ENCODE measurements around the gene B3GLCT. TPM values are rescaled to one million over a fixed set of nuclear protein-coding genes. Genes with fewer than 3 reads are reported as not detected.
A peak's percentile ranks its signal among the peaks of the same experiment; 100 is the strongest.
"Not testable (repeated sequence)": the region's sequence is repeated elsewhere in the genome, so short reads cannot be mapped to it uniquely, and the experiment has no call there.

The B3GLCT gene
- total and polyA plus RNA-seq, 2 experiments from 2014 or later = 5.7 to 10.8 TPM

DNA sequence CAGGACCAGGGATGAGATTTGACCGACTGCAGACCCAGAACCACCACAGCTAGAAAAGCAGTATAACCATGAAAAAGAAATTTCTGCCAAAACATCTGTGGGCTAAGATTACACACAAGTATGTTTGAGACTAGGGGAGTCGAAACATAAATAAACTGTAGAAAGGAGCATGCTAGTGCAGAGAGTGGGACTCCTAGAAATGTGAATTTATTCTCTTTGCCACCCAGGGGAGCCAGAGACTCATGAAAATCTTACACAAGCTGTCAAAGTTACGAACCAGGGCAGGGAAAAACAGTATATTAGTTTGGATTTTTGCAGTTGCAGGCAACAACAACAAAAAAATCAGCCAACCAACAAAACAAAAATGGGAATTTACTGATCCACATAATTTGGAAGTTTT lies 25.8 kb upstream of the B3GLCT start:
- Histone ChIP-seq H3K36me3 (replicated peaks; ENCODE audit: insufficient read depth, low read depth) (no peaks in the 10 kb centered on the region), H2AFZ (no peak overlapping the region), H3K79me2 (no peaks in the 10 kb centered on the region), H3K4me1 (ENCODE audit: insufficient read depth) (no peaks in the 10 kb centered on the region), H3K9me2 (replicated peaks; ENCODE audit: insufficient read depth) (no peaks in the 10 kb centered on the region), H3K9me3 (ENCODE audit: low read depth) (no peaks in the 10 kb centered on the region), H3K4me2 (no peak overlapping the region), H3K4me3 (no peak overlapping the region), H3K27ac (no peak overlapping the region), H3K27me3 (no peaks in the 10 kb centered on the region), H4K20me1 (ENCODE audit: insufficient read depth, poor library complexity, severe bottlenecking) (no peaks in the 10 kb centered on the region)
- TF ChIP-seq EZH2 (IDR thresholded peaks at IDR 0.05; ENCODE audit: borderline replicate concordance) = no peak
- peak; percentile 23 for TF ChIP-seq CTCF (IDR thresholded peaks at IDR 0.05; ENCODE audit: poor library complexity)
- no peak for DNase-seq (ENCODE audit: low spot score)
- 71% methylated on average over 3 of the region's 3 CpGs for WGBS (ENCODE audit: low lambda C conversion rate, missing lambda C conversion rate)

DNA sequence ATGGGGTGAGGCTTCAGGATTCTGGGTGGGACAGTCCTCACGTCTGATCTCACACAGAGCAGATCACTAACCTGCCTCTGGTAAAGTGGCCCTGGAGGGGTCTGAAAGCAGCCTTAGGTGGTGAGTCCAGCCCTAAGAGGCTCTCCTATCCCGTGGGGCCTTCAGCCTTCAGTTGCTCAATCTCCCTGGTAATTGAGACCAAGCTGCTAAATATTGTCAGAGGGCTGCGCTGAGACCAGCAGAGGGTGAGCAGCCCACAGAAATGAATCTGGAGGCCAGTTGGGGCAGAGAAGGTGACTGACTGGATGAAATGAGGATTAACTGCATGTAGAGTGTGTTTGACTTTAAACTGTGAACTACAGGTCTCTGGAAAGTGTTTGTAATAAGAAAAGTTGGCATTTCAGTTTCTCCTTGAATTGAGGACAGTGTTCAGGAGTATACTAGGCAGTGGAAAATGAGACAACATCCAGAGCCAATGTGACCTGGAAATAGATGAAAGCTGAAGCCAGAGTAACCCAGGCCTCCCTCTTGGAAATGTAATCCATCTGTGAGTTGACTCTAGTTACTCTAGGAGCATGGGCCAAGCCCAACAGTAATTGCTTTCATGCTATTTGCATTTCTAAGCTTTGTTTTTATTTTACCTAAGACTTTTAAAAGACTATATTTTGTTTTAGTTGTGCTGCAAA lies 23.8 kb upstream of the B3GLCT start:
- H3K4me3 ChIP-seq = no peak overlapping the region
- no peak for DNase-seq (ENCODE audit: low spot score)
- no peaks in the 10 kb centered on the region for H3K79me2 ChIP-seq
- H3K36me3 ChIP-seq (replicated peaks; ENCODE audit: insufficient read depth, low read depth) = no peaks in the 10 kb centered on the region
- H2AFZ ChIP-seq = no peak overlapping the region
- H3K9me3 ChIP-seq (ENCODE audit: low read depth) = no peaks in the 10 kb centered on the region
- H3K27ac ChIP-seq = no peak overlapping the region
- H3K27me3 ChIP-seq = no peaks in the 10 kb centered on the region
- 74% methylated on average over 3 of the region's 3 CpGs for WGBS (ENCODE audit: low lambda C conversion rate, missing lambda C conversion rate)
- no peaks in the 10 kb centered on the region for H3K4me1 ChIP-seq (ENCODE audit: insufficient read depth)
- TF ChIP-seq EZH2phosphoT487 (IDR thresholded peaks at IDR 0.05; ENCODE audit: low read depth, severe bottlenecking, unreplicated experiment) = no peak
- no peak for TF ChIP-seq CTCF (IDR thresholded peaks at IDR 0.05; ENCODE audit: poor library complexity)
- TF ChIP-seq EZH2 (IDR thresholded peaks at IDR 0.05; ENCODE audit: borderline replicate concordance) = no peak
- H3K4me2 ChIP-seq = no peak overlapping the region
- no peaks in the 10 kb centered on the region for H4K20me1 ChIP-seq (ENCODE audit: insufficient read depth, poor library complexity, severe bottlenecking)
- H3K9me2 ChIP-seq (replicated peaks; ENCODE audit: insufficient read depth) = no peaks in the 10 kb centered on the region

- H3K79me2 ChIP-seq; H3K36me3 ChIP-seq (replicated peaks; ENCODE audit: insufficient read depth, low read depth); H2AFZ ChIP-seq; H3K4me3 ChIP-seq; H4K20me1 ChIP-seq (ENCODE audit: insufficient read depth, poor library complexity, severe bottlenecking); H3K4me2 ChIP-seq; H3K27me3 ChIP-seq; H3K9me2 ChIP-seq (replicated peaks; ENCODE audit: insufficient read depth); H3K9me3 ChIP-seq (ENCODE audit: low read depth); H3K27ac ChIP-seq; H3K4me1 ChIP-seq (ENCODE audit: insufficient read depth); DNase-seq (ENCODE audit: low spot score): not testable (repeated sequence)
- 91% methylated on average over 12 of the region's 12 CpGs for WGBS (ENCODE audit: low lambda C conversion rate, missing lambda C conversion rate)
Measured at GRCh38 chr13:31177813-31178495, 21.8 kb upstream of the B3GLCT start.

DNA sequence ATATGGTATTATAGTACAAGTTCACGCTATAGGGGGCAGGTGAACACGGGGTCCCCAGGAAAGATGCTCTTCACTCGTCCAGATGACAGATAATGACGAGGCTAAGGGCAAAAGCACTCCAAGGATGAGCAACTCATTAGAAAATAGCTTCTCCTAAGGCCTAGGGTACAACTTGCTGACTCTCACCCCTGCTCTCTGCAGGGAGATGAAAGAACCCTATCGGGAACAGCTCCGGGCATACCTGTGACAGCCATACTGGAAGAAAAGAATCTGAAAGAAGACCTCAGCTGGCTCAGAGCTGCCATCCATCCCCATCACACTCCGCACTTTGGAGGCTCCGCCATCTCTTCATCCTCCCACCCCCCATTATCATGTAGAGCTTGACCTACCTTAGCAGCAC lies 20.5 kb upstream of the B3GLCT start:
- no peaks in the 10 kb centered on the region for H3K27me3 ChIP-seq

More for the DNA sequence above, 20.5 kb upstream of the B3GLCT start:
- Histone ChIP-seq H3K4me1 (ENCODE audit: insufficient read depth) (no peaks in the 10 kb centered on the region), H4K20me1 (ENCODE audit: insufficient read depth, poor library complexity, severe bottlenecking) (no peaks in the 10 kb centered on the region), H3K9me3 (ENCODE audit: low read depth) (no peaks in the 10 kb centered on the region), H3K4me3 (no peak overlapping the region), H3K9me2 (replicated peaks; ENCODE audit: insufficient read depth) (no peaks in the 10 kb centered on the region), H3K79me2 (no peaks in the 10 kb centered on the region), H3K36me3 (replicated peaks; ENCODE audit: insufficient read depth, low read depth) (no peaks in the 10 kb centered on the region), H2AFZ (no peak overlapping the region), H3K27ac (no peak overlapping the region), H3K4me2 (no peak overlapping the region)
- WGBS (ENCODE audit: low lambda C conversion rate, missing lambda C conversion rate) = 98% methylated on average over 8 of the region's 8 CpGs
- DNase-seq (ENCODE audit: low spot score) = no peak
- no peak for TF ChIP-seq EZH2phosphoT487 (IDR thresholded peaks at IDR 0.05; ENCODE audit: low read depth, severe bottlenecking, unreplicated experiment)
- no peak for TF ChIP-seq EZH2 (IDR thresholded peaks at IDR 0.05; ENCODE audit: borderline replicate concordance)
- no peak for TF ChIP-seq CTCF (IDR thresholded peaks at IDR 0.05; ENCODE audit: poor library complexity)

Data from hepatocyte (in vitro differentiated cells).